ENCODE data around the gene PDE6D.

The PDE6D gene

GRCh38 chr2:231707927-231708772 lies 72.9 kb downstream of the PDE6D start, which contains the start of gene PTMA:
PTMA (plus strand) TSS chr2:231708525; CDS start chr2:231708707, 182 bp downstream.
- TF ChIP-seq, protein P1, sequence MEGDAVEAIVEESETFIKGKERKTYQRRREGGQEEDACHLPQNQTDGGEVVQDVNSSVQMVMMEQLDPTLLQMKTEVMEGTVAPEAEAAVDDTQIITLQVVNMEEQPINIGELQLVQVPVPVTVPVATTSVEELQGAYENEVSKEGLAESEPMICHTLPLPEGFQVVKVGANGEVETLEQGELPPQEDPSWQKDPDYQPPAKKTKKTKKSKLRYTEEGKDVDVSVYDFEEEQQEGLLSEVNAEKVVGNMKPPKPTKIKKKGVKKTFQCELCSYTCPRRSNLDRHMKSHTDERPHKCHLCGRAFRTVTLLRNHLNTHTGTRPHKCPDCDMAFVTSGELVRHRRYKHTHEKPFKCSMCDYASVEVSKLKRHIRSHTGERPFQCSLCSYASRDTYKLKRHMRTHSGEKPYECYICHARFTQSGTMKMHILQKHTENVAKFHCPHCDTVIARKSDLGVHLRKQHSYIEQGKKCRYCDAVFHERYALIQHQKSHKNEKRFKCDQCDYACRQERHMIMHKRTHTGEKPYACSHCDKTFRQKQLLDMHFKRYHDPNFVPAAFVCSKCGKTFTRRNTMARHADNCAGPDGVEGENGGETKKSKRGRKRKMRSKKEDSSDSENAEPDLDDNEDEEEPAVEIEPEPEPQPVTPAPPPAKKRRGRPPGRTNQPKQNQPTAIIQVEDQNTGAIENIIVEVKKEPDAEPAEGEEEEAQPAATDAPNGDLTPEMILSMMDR (IDR thresholded peaks at IDR 0.05): no peak

- TF ChIP-seq, protein P1 (IDR thresholded peaks at IDR 0.05): no peak
These were observed 73.5 kb downstream of the PDE6D start for GRCh38 chr2:231707625-231707926.

DNA sequence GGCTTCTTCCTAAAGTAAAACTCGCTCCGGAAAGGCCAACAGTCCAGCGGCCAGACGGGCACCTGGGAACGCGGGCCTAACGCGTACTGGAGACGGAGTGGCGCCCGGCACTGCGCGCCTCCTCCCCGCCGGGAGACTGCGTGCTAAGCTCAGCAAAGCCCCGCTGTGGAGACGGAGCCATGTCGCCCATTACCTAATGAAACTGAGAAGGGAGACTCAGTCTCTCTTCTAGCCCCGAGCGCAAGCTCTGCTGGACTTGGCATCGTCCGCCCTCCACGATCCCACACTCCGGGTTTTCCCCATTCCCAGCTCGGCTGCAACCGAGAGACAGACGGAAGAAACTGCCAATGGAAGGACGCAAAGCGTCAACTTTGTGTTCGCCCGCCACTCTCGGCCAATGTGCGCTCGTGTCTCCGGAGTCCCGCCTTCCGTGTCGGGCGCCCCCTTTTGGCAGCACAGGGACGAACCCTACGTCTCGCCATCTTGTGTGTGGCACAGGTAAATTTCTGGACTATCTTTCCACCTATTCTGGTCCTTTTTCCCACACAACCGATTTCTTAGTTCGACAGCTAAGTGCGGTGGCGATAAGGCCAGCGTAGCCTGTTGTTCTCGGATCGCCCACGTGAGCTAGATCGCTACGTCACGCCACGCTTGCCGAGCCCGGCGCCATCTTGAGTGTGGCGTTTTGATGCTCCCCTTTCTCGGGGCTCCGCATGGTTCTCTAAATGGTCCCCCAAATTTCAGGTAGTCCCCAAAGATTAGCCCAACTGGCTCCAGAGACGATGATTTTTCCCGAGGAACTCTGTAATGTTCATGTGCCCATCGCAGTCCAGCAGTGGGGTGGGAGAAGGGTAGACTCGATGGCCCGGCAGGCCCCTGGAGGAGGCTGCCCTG lies 74.1 kb downstream of the PDE6D start:
- TF ChIP-seq, protein P1 (IDR thresholded peaks at IDR 0.05): peak; percentile 88

DNA sequence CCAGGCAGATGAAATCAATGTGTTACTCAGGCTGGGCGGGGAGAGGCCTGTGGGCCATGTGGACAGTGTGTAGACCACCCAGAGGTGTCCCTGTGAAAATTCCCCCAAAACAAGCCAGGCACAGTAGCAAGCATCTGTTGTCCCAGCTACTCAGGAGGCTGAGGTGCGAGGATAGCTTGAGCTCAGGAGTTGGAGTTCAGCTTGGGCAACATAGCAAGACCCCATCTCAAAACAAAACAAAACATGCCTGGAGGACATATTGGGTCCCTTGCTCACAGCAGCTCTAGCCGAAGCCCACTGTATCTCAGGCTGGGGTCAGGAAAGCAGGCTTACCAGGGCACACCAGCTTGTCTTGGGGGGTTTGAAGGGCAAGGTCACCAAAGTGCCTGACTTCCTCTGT lies 77.1 kb downstream of the PDE6D start:
- TF ChIP-seq, protein P1 (IDR thresholded peaks at IDR 0.05): no peak

- TF ChIP-seq, protein P1 (IDR thresholded peaks at IDR 0.05): no peak
These were observed 79.4 kb downstream of the PDE6D start for GRCh38 chr2:231701456-231702373.

- TF ChIP-seq, protein P1 (IDR thresholded peaks at IDR 0.05): no peak
These were observed 82.1 kb downstream of the PDE6D start for GRCh38 chr2:231699006-231699405.

DNA sequence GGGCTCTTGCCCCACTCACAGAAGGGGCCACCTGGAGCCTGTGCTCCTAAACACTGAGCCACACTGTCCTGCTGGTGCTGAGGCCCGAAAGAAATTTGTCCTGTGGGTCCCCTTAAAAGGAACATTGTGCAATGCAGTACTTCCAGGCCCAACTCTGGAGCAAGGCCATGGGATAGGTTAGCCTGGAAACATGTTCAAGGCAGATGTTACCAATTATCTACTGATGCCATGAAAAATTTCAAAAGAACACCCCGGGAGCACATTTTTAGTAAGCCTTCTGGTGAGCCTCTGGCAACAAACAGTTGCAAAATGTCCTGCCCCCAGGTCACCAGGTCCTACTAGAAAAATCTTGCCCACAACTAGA lies 85.1 kb downstream of the PDE6D start:
- TF ChIP-seq, protein P1 (IDR thresholded peaks at IDR 0.05): no peak

Measured in LNCAP (cell line).